HL-60/S4 treated with retinoic acid at 250 ng/mL for 4 days and 3 days (cell line): Measurements from ENCODE around the gene BRCA1.
"Not testable (repeated sequence)": the region's sequence is repeated elsewhere in the genome, so short reads cannot be mapped to it uniquely, and the experiment has no call there.

Source experiments
- in situ Hi-C: fragments of 300-500 bp; cut with MboI; formaldehyde crosslinking; loops from 2 replicates; pipeline ENCODE4 v1.7.0; 2022; ENCODE audit warnings: low sequenced_read_pairs

The BRCA1 gene

GRCh38 chr17:43070257-43070656 is 54.9 kb downstream of the BRCA1 start:
- in situ Hi-C loops = no loop called here

GRCh38 chr17:43069368-43069898 is 55.7 kb downstream of the BRCA1 start:
- in situ Hi-C loops = no loop called here

- in situ Hi-C loops = no loop called here
Observed at GRCh38 chr17:43068570-43069367, 56.4 kb downstream of the BRCA1 start.

- in situ Hi-C loops = no loop called here
Observed at GRCh38 chr17:43062984-43063638, 62.1 kb downstream of the BRCA1 start.

- in situ Hi-C loops = no loop called here
Observed at GRCh38 chr17:43056051-43056450, 69.1 kb downstream of the BRCA1 start.

- in situ Hi-C loops = not testable (repeated sequence)
Observed at GRCh38 chr17:43053008-43053407, 72.2 kb downstream of the BRCA1 start.

GRCh38 chr17:43051969-43052368 is 73.2 kb downstream of the BRCA1 start:
- in situ Hi-C loops = no loop called here

- in situ Hi-C loops = no loop called here
Observed at GRCh38 chr17:43044024-43044423, 81.1 kb downstream of the BRCA1 start.

GRCh38 chr17:43043307-43043706 is 81.9 kb downstream of the BRCA1 start:
- in situ Hi-C loops = no loop called here

GRCh38 chr17:43042025-43042628 is 83.0 kb downstream of the BRCA1 start:
- in situ Hi-C loops = no loop called here

- in situ Hi-C loops = no loop called here
Observed at GRCh38 chr17:43040655-43041054, 84.5 kb downstream of the BRCA1 start.

GRCh38 chr17:43039646-43040045 is 85.5 kb downstream of the BRCA1 start:
- in situ Hi-C loops = no loop called here

- in situ Hi-C loops = no loop called here
Observed at GRCh38 chr17:43034894-43035293, 90.3 kb downstream of the BRCA1 start.

- in situ Hi-C loops = no loop called here
Observed at GRCh38 chr17:43033948-43034881, 90.9 kb downstream of the BRCA1 start.

- in situ Hi-C loops = no loop called here
Observed at GRCh38 chr17:43031666-43032065, 93.5 kb downstream of the BRCA1 start.

- in situ Hi-C loops = no loop called here
Observed at GRCh38 chr17:43030137-43030767, 94.9 kb downstream of the BRCA1 start.

GRCh38 chr17:43028221-43028861 is 96.8 kb downstream of the BRCA1 start:
- in situ Hi-C loops = no loop called here

GRCh38 chr17:43027091-43028032 is 97.8 kb downstream of the BRCA1 start:
- in situ Hi-C loops = no loop called here

- in situ Hi-C loops = no loop called here
Observed at GRCh38 chr17:43026595-43026994, 98.6 kb downstream of the BRCA1 start.
